Omental fat pad (tissue), 4 donors: ENCODE data around the gene SGSM1. TPM values are rescaled to one million over a fixed set of nuclear protein-coding genes. Genes with fewer than 3 reads are reported as not detected.

Source experiments
- ATAC-seq: fragments of 150-250 bp; one replicate; pipeline ENCODE4 v1.9.1; 2016; ENCODE audit warnings: mild to moderate bottlenecking, moderate library complexity; ENCODE audit not compliant: low FRiP score
- DNase-seq: peaks from one replicate; pipeline ENCODE4 v3.0.0-alpha.2; 2019; ENCODE audit warnings: low spot score
- total RNA-seq, 4 donors: library from RNA; depleted of rRNA; stranded (reverse); fragments of >200 nt; gene quantifications; one replicate each; pipeline ENCODE4 v1.1.0, GENCODE V29; 2016
- TF ChIP-seq, protein P1 (sequence below), 3 donors: fragments of 450-650 bp; IDR thresholded peaks; one replicate each; pipeline ENCODE4 v1.5.1; 2016 to 2017; ENCODE audit warnings: antibody characterized with exemption in 3 of 3, mild to moderate bottlenecking in 3 of 3, moderate library complexity in 2 of 3

SGSM1 gene
- total RNA-seq, 4 donors from 2014 or later = 0.12 to 2.4 (median 0.62) TPM

DNA sequence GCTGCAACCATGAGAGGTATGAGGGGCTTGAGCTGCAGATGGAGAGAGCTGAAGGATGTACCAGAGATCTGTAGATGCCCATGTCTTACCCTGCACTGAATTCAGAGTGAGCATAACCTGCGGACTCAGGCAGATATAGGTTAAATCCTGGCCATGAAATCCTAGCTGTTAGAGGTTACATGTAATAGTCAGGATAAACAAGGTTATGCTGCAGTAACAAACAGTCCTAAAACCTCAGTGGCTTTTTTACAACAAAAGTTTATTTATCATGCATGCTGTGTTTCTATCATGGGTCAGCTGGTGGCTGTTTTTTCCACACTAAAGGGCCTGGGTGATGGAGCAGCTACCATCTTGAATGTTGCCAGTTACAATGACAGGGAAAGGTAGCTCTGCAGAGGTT lies 70.7 kb downstream of the SGSM1 start:
- no peak for ATAC-seq
- TF ChIP-seq, protein P1, sequence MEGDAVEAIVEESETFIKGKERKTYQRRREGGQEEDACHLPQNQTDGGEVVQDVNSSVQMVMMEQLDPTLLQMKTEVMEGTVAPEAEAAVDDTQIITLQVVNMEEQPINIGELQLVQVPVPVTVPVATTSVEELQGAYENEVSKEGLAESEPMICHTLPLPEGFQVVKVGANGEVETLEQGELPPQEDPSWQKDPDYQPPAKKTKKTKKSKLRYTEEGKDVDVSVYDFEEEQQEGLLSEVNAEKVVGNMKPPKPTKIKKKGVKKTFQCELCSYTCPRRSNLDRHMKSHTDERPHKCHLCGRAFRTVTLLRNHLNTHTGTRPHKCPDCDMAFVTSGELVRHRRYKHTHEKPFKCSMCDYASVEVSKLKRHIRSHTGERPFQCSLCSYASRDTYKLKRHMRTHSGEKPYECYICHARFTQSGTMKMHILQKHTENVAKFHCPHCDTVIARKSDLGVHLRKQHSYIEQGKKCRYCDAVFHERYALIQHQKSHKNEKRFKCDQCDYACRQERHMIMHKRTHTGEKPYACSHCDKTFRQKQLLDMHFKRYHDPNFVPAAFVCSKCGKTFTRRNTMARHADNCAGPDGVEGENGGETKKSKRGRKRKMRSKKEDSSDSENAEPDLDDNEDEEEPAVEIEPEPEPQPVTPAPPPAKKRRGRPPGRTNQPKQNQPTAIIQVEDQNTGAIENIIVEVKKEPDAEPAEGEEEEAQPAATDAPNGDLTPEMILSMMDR (IDR thresholded peaks at IDR 0.05) = no peak

GRCh38 chr22:24878969-24879368 lies 73.0 kb downstream of the SGSM1 start:
- TF ChIP-seq, protein P1 (IDR thresholded peaks at IDR 0.05) = no peak
- ATAC-seq (no peak), DNase-seq (no peak)

More for the DNA sequence above, 70.7 kb downstream of the SGSM1 start:
- DNase-seq = no peak

DNA sequence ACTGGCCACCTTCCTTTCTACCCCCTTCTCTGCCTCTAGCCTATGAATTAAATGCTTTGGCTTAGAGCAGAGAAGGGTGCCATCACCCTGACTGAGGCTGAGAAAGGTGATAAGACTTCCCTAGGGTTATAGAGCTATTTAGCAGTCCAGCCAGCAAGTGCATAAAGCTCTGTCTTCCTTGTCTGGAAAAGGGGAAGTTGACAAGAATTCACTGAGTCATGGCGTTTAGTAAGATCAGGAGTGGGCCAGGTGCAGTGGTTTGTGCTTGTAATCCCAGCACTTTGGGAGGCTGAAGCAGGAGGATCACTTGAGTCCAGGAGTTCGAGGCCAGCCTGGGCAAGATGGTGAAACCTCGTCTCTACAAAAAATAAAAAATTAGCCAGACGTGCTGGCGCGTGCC lies 77.4 kb downstream of the SGSM1 start:
- DNase-seq (no peak), ATAC-seq (no peak)
- TF ChIP-seq, protein P1 (IDR thresholded peaks at IDR 0.05) = no peak

DNA sequence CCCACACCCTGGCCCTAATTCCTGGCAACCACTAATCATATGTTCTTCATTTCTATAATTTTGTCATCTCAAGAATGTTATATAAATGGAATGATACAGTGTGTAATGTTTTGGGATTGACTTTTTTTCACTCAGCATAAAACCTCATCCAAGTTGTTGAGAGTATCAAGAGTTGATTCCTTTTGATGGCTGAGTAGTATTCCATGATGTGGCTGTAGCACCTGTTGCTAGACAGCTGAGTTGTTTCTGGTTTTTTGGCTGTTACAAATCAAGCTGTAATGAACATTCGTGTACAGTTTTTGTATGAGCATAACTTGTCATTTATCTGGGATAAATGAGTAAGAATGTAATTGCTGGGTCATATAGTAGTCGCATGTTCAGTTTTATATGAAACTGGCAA lies 81.2 kb downstream of the SGSM1 start:
- TF ChIP-seq, protein P1 (IDR thresholded peaks at IDR 0.05) = no peak
- no peak for DNase-seq
- no peak for ATAC-seq

DNA sequence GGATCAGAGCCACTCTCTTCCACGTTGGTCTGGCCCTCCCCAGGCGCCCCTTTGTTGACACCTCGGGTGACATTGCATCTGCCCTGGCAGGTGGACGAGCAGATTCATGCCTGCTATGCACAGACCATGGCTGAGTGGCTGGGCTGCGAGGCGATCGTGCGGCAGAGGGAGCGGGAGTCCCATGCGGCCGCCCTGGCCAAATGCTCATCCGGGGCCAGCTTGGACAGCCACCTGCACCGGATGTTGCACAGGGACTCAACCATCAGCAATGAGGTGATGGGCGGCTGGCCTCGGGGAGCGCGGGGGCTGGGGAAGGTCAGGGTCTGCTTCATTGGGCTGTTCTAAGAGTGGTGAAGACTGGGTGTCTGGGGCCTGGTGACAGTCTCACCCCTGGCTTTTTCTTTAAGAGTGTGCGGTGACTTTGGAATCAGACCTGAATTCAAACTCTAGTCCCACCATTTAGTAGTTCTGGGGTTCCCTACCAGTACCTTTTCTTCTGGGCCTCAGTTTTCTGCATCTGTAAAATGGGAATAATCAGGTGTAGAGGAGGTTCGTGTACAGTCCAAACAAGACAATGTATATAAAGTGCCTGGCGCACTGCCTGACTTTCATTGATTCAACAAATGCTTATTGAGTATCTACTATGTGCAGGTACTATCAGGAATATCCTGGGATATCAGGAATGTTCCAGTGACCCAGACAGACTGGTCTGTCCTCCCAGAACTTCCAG lies 87.5 kb downstream of the SGSM1 start:
- ATAC-seq = no peak
- TF ChIP-seq, protein P1 (IDR thresholded peaks at IDR 0.05) = no peak
- DNase-seq = no peak

DNA sequence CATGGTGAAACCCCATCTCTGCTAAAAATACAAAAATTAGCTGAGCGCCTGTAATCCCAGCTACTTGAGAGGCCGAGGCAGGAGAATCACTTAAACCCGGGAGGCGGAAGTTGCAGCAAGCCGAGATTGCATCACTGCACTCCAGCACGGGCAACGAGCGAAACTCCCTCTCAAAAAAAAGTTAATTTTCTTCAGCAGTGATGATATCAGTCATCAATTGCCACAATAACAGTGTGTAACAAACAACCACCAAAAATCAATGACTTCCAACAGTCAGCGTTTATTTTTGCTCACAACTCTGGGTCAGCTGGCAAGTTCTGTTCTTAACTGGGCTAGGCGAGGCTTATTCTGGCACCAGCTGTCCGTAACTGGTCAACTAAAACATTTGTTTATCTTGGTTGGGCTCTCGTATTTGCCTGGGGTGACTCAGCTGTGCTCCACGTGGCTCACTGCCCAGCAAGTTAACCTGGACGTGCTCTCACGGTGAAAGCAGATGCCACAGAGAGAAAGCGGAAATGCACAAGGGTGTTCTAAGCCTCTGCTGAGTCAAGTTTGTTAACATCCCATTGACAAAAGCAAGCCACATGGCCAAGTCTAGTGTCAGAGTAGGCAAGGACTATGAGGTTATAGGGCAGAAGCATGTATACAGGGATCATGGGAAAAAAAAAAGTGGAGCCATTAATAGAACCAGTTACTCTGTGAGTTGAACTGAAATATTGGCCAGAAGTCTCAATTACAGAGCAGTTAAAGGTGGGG lies 88.4 kb downstream of the SGSM1 start:
- ATAC-seq = peak; percentile 97

More for the DNA sequence above, 88.4 kb downstream of the SGSM1 start:
- peak; percentile 33 for DNase-seq
- TF ChIP-seq, protein P1 (IDR thresholded peaks at IDR 0.05) = no peak
